Suprapubic skin (tissue), 4 donors: ENCODE data around the gene CHPF.

ENCODE experiments used
- EP300 ChIP-seq: sonication (generic); formaldehyde crosslinking; IDR thresholded peaks from one replicate; pipeline ENCODE4 v1.6.1; 2017; ENCODE audit warnings: antibody characterized with exemption
- POLR2A ChIP-seq, 2 donors: fragments of 450-650 bp; IDR thresholded peaks; one replicate each; pipeline ENCODE4 v1.6.1; 2017; ENCODE audit warnings: antibody characterized with exemption in 2 of 2, mild to moderate bottlenecking in 2 of 2, moderate library complexity in 2 of 2
- POLR2AphosphoS5 ChIP-seq, 3 donors: sonication (generic); formaldehyde crosslinking; IDR thresholded peaks; one replicate each; pipeline ENCODE4 v1.6.1; 2017; ENCODE audit warnings: antibody characterized with exemption in 3 of 3
- TF ChIP-seq, protein P1 (sequence below), 2 donors: fragments of 200-600 bp in 1 of 2; fragments of 450-650 bp in 1 of 2; sonication (generic) in 1 of 2; IDR thresholded peaks; one replicate each; pipeline ENCODE4 v1.5.1; 2016 to 2019; ENCODE audit warnings: antibody characterized with exemption in 2 of 2, mild to moderate bottlenecking in 1 of 2, moderate library complexity in 1 of 2

DNA sequence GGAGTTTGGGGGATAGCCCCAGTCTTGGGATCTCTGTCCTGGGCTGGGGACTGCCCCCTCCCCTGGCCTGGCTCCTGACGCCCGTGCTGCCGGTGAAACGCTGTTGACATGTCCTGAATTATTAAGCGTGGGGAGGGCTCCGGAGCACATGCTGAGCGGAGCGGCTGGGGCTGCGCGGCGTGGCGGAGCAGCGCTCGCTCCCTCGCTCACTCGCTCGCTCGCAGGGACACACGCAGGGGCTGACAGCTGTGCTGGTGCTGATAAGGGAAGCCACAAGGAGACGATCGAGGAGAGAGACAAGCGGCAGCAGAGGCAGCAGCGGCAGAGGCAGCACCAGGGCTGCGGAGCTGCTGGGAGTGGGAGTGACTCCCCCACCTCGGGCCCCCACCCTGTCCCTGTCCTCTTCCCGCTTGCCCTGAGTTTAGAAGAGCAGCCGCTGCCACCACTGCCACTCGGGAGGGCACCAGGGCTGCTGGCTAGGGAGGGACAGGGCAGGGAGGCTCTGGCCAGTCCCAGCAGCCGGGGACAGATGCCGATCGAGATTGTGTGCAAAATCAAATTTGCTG lies 29.3 kb downstream of the CHPF start, which contains the start of gene ASIC4:
- TF ChIP-seq POLR2AphosphoS5 (IDR thresholded peaks at IDR 0.05): no peak
- TF ChIP-seq, protein P1, sequence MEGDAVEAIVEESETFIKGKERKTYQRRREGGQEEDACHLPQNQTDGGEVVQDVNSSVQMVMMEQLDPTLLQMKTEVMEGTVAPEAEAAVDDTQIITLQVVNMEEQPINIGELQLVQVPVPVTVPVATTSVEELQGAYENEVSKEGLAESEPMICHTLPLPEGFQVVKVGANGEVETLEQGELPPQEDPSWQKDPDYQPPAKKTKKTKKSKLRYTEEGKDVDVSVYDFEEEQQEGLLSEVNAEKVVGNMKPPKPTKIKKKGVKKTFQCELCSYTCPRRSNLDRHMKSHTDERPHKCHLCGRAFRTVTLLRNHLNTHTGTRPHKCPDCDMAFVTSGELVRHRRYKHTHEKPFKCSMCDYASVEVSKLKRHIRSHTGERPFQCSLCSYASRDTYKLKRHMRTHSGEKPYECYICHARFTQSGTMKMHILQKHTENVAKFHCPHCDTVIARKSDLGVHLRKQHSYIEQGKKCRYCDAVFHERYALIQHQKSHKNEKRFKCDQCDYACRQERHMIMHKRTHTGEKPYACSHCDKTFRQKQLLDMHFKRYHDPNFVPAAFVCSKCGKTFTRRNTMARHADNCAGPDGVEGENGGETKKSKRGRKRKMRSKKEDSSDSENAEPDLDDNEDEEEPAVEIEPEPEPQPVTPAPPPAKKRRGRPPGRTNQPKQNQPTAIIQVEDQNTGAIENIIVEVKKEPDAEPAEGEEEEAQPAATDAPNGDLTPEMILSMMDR (IDR thresholded peaks at IDR 0.05): no peak
- TF ChIP-seq EP300: no peak
- no peak for TF ChIP-seq POLR2A (IDR thresholded peaks at IDR 0.05)
